HepG2 (cell line): ENCODE data around the gene CNN3. TPM values are rescaled to one million over a fixed set of nuclear protein-coding genes. Genes with fewer than 3 reads are reported as not detected.

ENCODE experiments used
- ATAC-seq: fragments of 200-7000 bp; cut with Tn5 transposase; 3 replicates; pipeline ENCODE4 v1.9.1; 2020; ENCODE audit warnings: mild to moderate bottlenecking, moderate library complexity
- BruUV-seq: library from RNA; stranded (reverse); fragments of 400-500 nt; replicated peaks from 2 replicates; lab custom pipeline; 2021; lab: Mats Ljungman, UMichigan
- CTCF ChIA-PET: fragments of 300-600 bp; formaldehyde crosslinking; extraction: SDS; loops from one replicate; lab custom pipeline; 2021; ENCODE audit warnings: low total read pairs, inconsistent platforms, low intra/inter-chr PET ratio; lab: Yijun Ruan, JAX
- POLR2A ChIA-PET: fragments of 350-600 bp; sonication (Branson Sonifier 250); formaldehyde crosslinking; loops from one replicate; lab custom pipeline; 2020; ENCODE audit warnings: antibody characterized with exemption, inconsistent platforms; lab: Yijun Ruan, JAX
- DNase-seq: peaks from one replicate; pipeline ENCODE4 v3.0.0-alpha.2; 2015; ENCODE audit warnings: low spot score
- FAIRE-seq: peaks from 3 replicates; lab custom pipeline; 2011; peaks lifted over from hg19 to GRCh38; lab: Jason Lieb, UNC
- H2AFZ ChIP-seq: one replicate; pipeline ENCODE4 v1.6.1; 2011; ENCODE audit warnings: low read length, inconsistent platforms
- H3K27ac ChIP-seq: fragments of 300-600 bp; 3 replicates; pipeline ENCODE4 v1.8.0; 2011; ENCODE audit warnings: mixed run types, mild to moderate bottlenecking, mixed read lengths, low read length, inconsistent platforms; ENCODE audit not compliant: insufficient read depth; ENCODE audit errors: extremely low read length
- H3K27me3 ChIP-seq, 2 experiments: fragments of 200-600 bp in 1 of 2; 2 replicates in 1 of 2; 3 replicates in 1 of 2; pipeline versions ENCODE4 v1.6.0 to v1.8.0; 2011; ENCODE audit warnings: low read length in 2 of 2, mild to moderate bottlenecking in 2 of 2, moderate library complexity in 2 of 2, inconsistent platforms in 1 of 2; ENCODE audit not compliant: insufficient read depth in 2 of 2, control insufficient read depth in 1 of 2
- H3K36me3 ChIP-seq, 2 experiments: fragments of 200-600 bp in 1 of 2; replicated peaks in 1 of 2; 2 replicates in 1 of 2; 3 replicates in 1 of 2; pipeline versions ENCODE4 v1.5.1 to v1.8.0; 2011; ENCODE audit warnings: low read length in 2 of 2, inconsistent platforms in 1 of 2; ENCODE audit not compliant: insufficient read depth in 2 of 2, control insufficient read depth in 1 of 2
- H3K4me1 ChIP-seq: 2 replicates; pipeline ENCODE4 v1.5.1; 2012; ENCODE audit warnings: low read length, inconsistent platforms; ENCODE audit not compliant: insufficient read depth
- H3K4me2 ChIP-seq: 2 replicates; pipeline ENCODE4 v1.6.0; 2011; ENCODE audit warnings: low read depth, low read length, inconsistent platforms
- H3K4me3 ChIP-seq, 3 experiments: fragments of 200-600 bp in 1 of 3; sonication (generic), shearing (Covaris generic) in 1 of 3; replicated peaks in 1 of 3; 2 replicates each; pipeline ENCODE4 v1.5.1; 2011 to 2016; ENCODE audit warnings: low read length in 3 of 3, inconsistent platforms in 2 of 3, low read depth in 2 of 3, mild to moderate bottlenecking in 2 of 3, control low read depth in 1 of 3, mixed read lengths in 1 of 3; ENCODE audit not compliant: insufficient read depth in 1 of 3
- H3K79me2 ChIP-seq: one replicate; pipeline ENCODE4 v1.6.1; 2011; ENCODE audit warnings: low read length, inconsistent platforms; ENCODE audit not compliant: insufficient read depth
- H3K9ac ChIP-seq: 2 replicates; pipeline ENCODE4 v1.6.0; 2011; ENCODE audit warnings: mild to moderate bottlenecking, low read depth, low read length, inconsistent platforms; ENCODE audit not compliant: insufficient read depth
- H3K9me3 ChIP-seq: 2 replicates; pipeline ENCODE4 v1.5.1; 2012; ENCODE audit warnings: mild to moderate bottlenecking, low read length
- H4K20me1 ChIP-seq: 2 replicates; pipeline ENCODE4 v1.6.0; 2011; ENCODE audit warnings: inconsistent platforms, mild to moderate bottlenecking, low read length, moderate library complexity; ENCODE audit not compliant: insufficient read depth
- ATM ChIP-seq: fragments of 450-650 bp; IDR thresholded peaks from 2 replicates; pipeline ENCODE4 v1.7.1; 2017; ENCODE audit warnings: mild to moderate bottlenecking, borderline replicate concordance
- HNRNPK ChIP-seq: fragments of 200-400 bp; formaldehyde crosslinking; IDR thresholded peaks from 2 replicates; pipeline ENCODE4 v1.6.1; 2018; ENCODE audit warnings: low read length, low read depth, moderate library complexity, mild to moderate bottlenecking; ENCODE audit not compliant: poor library complexity, severe bottlenecking
- ISL2 ChIP-seq: sonication (generic); formaldehyde crosslinking; IDR thresholded peaks from 2 replicates; pipeline ENCODE4 v1.5.0; 2020; ENCODE audit warnings: missing genetic modification reagents
- KDM5B ChIP-seq: sonication (generic); formaldehyde crosslinking; IDR thresholded peaks from 2 replicates; pipeline ENCODE4 v1.4.0; 2020; ENCODE audit warnings: missing genetic modification reagents, mild to moderate bottlenecking, borderline replicate concordance
- SNAI1 ChIP-seq: sonication (generic); formaldehyde crosslinking; IDR thresholded peaks from 2 replicates; pipeline ENCODE4 v1.5.0; 2020; ENCODE audit warnings: mild to moderate bottlenecking, missing genetic modification reagents, borderline replicate concordance
- ZNF124 ChIP-seq: sonication (generic); formaldehyde crosslinking; IDR thresholded peaks from 2 replicates; pipeline ENCODE4 v1.4.0; 2020; ENCODE audit warnings: missing genetic modification reagents
- ZSCAN22 ChIP-seq: sonication (generic); formaldehyde crosslinking; IDR thresholded peaks from 2 replicates; pipeline ENCODE4 v1.4.0; 2020; ENCODE audit warnings: mild to moderate bottlenecking, missing genetic modification reagents
- WGBS: methylation state at CpG from one replicate; pipeline ENCODE4 v1.1.6; 2017; ENCODE audit warnings: low lambda C conversion rate; 5-methylcytosine and 5-hydroxymethylcytosine counted together
- in situ Hi-C: cut with HindIII; loops from 2 replicates; pipeline ENCODE4 v1.10.0; 2017; ENCODE audit warnings: low pct_unique_long_range_greater_than_20kb; ENCODE audit not compliant: extremely low pct_ligation_motif_present
- intact Hi-C: fragments of 100-400 bp; cut with micrococcal nuclease; formaldehyde crosslinking; loops from one replicate; pipeline ENCODE4 v1.10.0; 2022; ENCODE audit not compliant: unreplicated experiment
- polyA plus RNA-seq, 8 experiments: library from polyadenylated mRNA; depleted of rRNA in 3 of 8; stranded (reverse) in 7 of 8; unstranded in 1 of 8; fragments of >200 nt; fragmentation: Illumina TruSeq in 4 of 8; extraction: Trizol in 4 of 8; gene quantifications; 2 replicates each; pipeline versions ENCODE4 v1.2.1 to v1.2.3, GENCODE V29; 2011 to 2016; ENCODE audit warnings: low read depth in 4 of 8, missing spikeins in 1 of 8, mixed read lengths in 1 of 8; ENCODE audit not compliant: insufficient read depth in 1 of 8
- total RNA-seq, 5 experiments: library from RNA; depleted of rRNA; stranded (reverse); fragments of >200 nt; fragmentation: Illumina TruSeq; extraction: Trizol; gene quantifications; 2 replicates each; pipeline ENCODE4 v1.2.3, GENCODE V29; 2016; ENCODE audit warnings: low read depth in 1 of 5
- TF ChIP-seq, protein P1 (sequence below): sonication (generic); formaldehyde crosslinking; IDR thresholded peaks from 2 replicates; pipeline ENCODE4 v1.4.0; 2020; ENCODE audit warnings: missing genetic modification reagents
- TF ChIP-seq, protein P2 (sequence below): sonication (generic); formaldehyde crosslinking; IDR thresholded peaks from 2 replicates; pipeline ENCODE4 v1.8.0; 2022; ENCODE audit warnings: mild to moderate bottlenecking, missing genetic modification reagents, moderate library complexity
- TF ChIP-seq, protein P3 (sequence below): IDR thresholded peaks from 2 replicates; pipeline ENCODE4 v1.6.1; 2016; ENCODE audit warnings: mild to moderate bottlenecking, missing biosample characterization, missing genetic modification reagents
- TF ChIP-seq, protein P4 (sequence below): fragments of 450-650 bp; IDR thresholded peaks from 2 replicates; pipeline ENCODE4 v1.6.1; 2017

CNN3 gene
- total and polyA plus RNA-seq, 2 of the 13 experiments (the other 11 are each of a cell fraction or from before 2014, with no cell fraction given) = 113 to 223 TPM

DNA sequence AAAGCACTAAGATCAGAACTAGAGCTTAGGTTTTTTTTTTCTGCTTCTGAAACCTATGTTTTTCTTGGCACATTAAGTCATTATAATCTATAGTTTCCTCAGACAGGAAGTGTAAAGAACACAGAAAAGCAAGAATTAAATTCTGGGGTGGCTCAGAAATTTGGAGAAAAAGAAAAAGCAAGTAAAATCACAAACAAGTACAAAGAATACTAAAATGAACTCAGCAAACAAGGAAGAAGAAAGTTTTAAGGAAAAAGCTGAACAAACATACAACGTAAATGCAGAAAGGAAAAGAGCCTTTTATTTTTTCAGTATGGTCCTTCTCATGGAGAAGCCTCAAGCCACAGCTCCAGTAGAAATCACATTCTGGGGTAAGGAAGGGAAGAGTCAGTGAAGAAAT lies 8.6 kb upstream of the CNN3 start (continued):
- TF ChIP-seq HNRNPK (no peak), ISL2 (CRISPR knock-in tag) (no peak), ZNF124 (CRISPR knock-in tag) (no peak), KDM5B (no peak), SNAI1 (CRISPR knock-in tag) (no peak)
- TF ChIP-seq, protein P1, sequence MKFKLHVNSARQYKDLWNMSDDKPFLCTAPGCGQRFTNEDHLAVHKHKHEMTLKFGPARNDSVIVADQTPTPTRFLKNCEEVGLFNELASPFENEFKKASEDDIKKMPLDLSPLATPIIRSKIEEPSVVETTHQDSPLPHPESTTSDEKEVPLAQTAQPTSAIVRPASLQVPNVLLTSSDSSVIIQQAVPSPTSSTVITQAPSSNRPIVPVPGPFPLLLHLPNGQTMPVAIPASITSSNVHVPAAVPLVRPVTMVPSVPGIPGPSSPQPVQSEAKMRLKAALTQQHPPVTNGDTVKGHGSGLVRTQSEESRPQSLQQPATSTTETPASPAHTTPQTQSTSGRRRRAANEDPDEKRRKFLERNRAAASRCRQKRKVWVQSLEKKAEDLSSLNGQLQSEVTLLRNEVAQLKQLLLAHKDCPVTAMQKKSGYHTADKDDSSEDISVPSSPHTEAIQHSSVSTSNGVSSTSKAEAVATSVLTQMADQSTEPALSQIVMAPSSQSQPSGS (CRISPR knock-in tag) = no peak
- TF ChIP-seq, protein P2, sequence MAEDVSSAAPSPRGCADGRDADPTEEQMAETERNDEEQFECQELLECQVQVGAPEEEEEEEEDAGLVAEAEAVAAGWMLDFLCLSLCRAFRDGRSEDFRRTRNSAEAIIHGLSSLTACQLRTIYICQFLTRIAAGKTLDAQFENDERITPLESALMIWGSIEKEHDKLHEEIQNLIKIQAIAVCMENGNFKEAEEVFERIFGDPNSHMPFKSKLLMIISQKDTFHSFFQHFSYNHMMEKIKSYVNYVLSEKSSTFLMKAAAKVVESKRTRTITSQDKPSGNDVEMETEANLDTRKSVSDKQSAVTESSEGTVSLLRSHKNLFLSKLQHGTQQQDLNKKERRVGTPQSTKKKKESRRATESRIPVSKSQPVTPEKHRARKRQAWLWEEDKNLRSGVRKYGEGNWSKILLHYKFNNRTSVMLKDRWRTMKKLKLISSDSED (CRISPR knock-in tag) = no peak

DNA sequence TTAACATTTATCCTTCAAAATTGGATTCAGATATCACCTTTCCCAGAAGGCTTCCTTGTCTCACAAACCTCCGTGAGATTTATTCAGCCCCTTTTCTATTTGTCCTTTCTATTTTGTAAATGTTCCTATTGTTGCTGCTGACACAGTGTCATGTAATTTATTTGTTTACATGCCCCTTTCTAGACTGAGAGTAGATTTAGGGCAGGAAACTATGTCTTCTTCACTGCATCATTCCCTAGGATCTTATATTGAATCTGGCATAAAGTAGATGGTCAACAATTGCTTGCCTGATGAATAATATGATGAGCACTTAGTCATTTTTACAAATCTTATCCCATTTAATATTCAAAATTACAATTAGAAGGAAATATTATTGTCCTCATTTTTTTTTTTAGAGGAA lies 8.1 kb upstream of the CNN3 start:
- BruUV-seq = no TSS peak
- Histone ChIP-seq H4K20me1 (no peaks in the 10 kb centered on the region), H3K27ac (no peak overlapping the region), H3K4me1 (peaks cover 24% of the 10 kb centered on the region), H3K4me2 (no peak overlapping the region), H3K4me3 (no peak overlapping the region), H3K79me2 (peaks cover 13% of the 10 kb centered on the region), H3K27me3 (no peaks in the 10 kb centered on the region), H3K36me3 (peaks cover 0 to 6% of the 10 kb centered on the region in 2 experiments; a peak in 1 of 5 replicates), H3K9ac (no peak overlapping the region), H2AFZ (no peak overlapping the region), H3K9me3 (no peaks in the 10 kb centered on the region)
- 94% methylated on average over 1 of the region's 1 CpG for WGBS
- ChIA-PET CTCF (no interaction called here), POLR2A (no interaction called here)
- intact Hi-C loops = no loop called here
- FAIRE-seq (no peak), DNase-seq (no peak), ATAC-seq (no peak)
- in situ Hi-C loops = no loop called here
- TF ChIP-seq, protein P3, sequence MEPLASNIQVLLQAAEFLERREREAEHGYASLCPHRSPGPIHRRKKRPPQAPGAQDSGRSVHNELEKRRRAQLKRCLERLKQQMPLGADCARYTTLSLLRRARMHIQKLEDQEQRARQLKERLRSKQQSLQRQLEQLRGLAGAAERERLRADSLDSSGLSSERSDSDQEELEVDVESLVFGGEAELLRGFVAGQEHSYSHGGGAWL = no peak
- no peak for TF ChIP-seq ZSCAN22 (CRISPR knock-in tag)
- no peak for TF ChIP-seq ATM
- TF ChIP-seq, protein P4, sequence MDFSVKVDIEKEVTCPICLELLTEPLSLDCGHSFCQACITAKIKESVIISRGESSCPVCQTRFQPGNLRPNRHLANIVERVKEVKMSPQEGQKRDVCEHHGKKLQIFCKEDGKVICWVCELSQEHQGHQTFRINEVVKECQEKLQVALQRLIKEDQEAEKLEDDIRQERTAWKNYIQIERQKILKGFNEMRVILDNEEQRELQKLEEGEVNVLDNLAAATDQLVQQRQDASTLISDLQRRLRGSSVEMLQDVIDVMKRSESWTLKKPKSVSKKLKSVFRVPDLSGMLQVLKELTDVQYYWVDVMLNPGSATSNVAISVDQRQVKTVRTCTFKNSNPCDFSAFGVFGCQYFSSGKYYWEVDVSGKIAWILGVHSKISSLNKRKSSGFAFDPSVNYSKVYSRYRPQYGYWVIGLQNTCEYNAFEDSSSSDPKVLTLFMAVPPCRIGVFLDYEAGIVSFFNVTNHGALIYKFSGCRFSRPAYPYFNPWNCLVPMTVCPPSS = no peak
